Lung (tissue), 12 donors: Measurements from ENCODE around the gene BANK1. TPM values are rescaled to one million over a fixed set of nuclear protein-coding genes. Genes with fewer than 3 reads are reported as not detected.
A peak's percentile ranks its signal among the peaks of the same experiment; 100 is the strongest.

Experiments used
- ATAC-seq: fragments of 200-7000 bp; cut with Tn5 transposase; one replicate; pipeline ENCODE4 v1.9.1; 2020; ENCODE audit warnings: moderate number of reproducible peaks; ENCODE audit not compliant: insufficient read depth, low FRiP score
- DNase-seq, 3 donors: peaks; one replicate each; pipeline ENCODE4 v3.0.0-alpha.2; 2013 to 2017
- H3K27ac ChIP-seq, 2 donors: one replicate each; pipeline ENCODE4 v1.5.1; 2013; ENCODE audit warnings: mild to moderate bottlenecking in 2 of 2, moderate library complexity in 2 of 2, control low read depth in 1 of 2, inconsistent platforms in 1 of 2, low read depth in 1 of 2, low read length in 1 of 2
- H3K27me3 ChIP-seq, 3 donors: one replicate each; pipeline ENCODE4 v1.5.1; 2013; ENCODE audit warnings: low read length in 2 of 3; ENCODE audit not compliant: control insufficient read depth in 3 of 3, insufficient read depth in 3 of 3
- H3K36me3 ChIP-seq, 4 donors: one replicate each; pipeline ENCODE4 v1.5.1; 2013; ENCODE audit warnings: low read length in 4 of 4, mild to moderate bottlenecking in 1 of 4, moderate library complexity in 1 of 4; ENCODE audit not compliant: control insufficient read depth in 4 of 4, insufficient read depth in 4 of 4
- H3K4me1 ChIP-seq, 5 donors: one replicate each; pipeline ENCODE4 v1.5.1; 2013; ENCODE audit warnings: low read length in 5 of 5, mild to moderate bottlenecking in 2 of 5, moderate library complexity in 1 of 5; ENCODE audit not compliant: control insufficient read depth in 5 of 5, insufficient read depth in 5 of 5
- H3K4me3 ChIP-seq: one replicate; pipeline ENCODE4 v1.5.1; 2013; ENCODE audit warnings: mild to moderate bottlenecking, control low read depth, moderate library complexity
- H3K9ac ChIP-seq, 2 donors: one replicate each; pipeline ENCODE4 v1.5.1; 2013; ENCODE audit warnings: low read length in 2 of 2, control low read depth in 1 of 2; ENCODE audit not compliant: insufficient read depth in 1 of 2
- H3K9me3 ChIP-seq, 4 donors: one replicate each; pipeline ENCODE4 v1.5.1; 2013; ENCODE audit warnings: low read length in 3 of 4, mild to moderate bottlenecking in 1 of 4, moderate library complexity in 1 of 4; ENCODE audit not compliant: control insufficient read depth in 4 of 4, insufficient read depth in 3 of 4
- CTCF ChIP-seq: IDR thresholded peaks from 2 replicates; pipeline ENCODE4 v1.5.1; 2012; ENCODE audit warnings: mild to moderate bottlenecking; ENCODE audit errors: control extremely low read depth, extremely low read depth
- WGBS, 2 donors: extraction: QIAGEN DNeasy Blood & Tissue Kit; methylation state at CpG; one replicate each; pipeline ENCODE4 v1.1.7; 2013; 5-methylcytosine and 5-hydroxymethylcytosine counted together
- polyA plus RNA-seq, 2 donors: library from polyadenylated mRNA; stranded (reverse); fragments of 200-250 nt; gene quantifications; one replicate each; pipeline ENCODE4 v1.2.1, GENCODE V29; 2013
- total RNA-seq, 2 donors: library from RNA; depleted of rRNA in 1 of 2; stranded (reverse); fragments of >200 nt in 1 of 2; gene quantifications; one replicate each; pipeline ENCODE4 v1.2.1, GENCODE V29; 2014 to 2021
- donor health status: control.
- donor health status: control.
- donor health status: Bipolar disorder and iron deficiency.
- donor health status: healthy.
- donor health status: DM: yes; HTN: yes; CAD: no.

Gene BANK1
- total and polyA plus RNA-seq, 4 donors, result 7.0 to 20.5 (median 8.9) TPM

- ATAC-seq, result no peak
- Histone ChIP-seq H3K36me3 (no peaks in the 10 kb centered on the region), H3K9me3 (no peaks in the 10 kb centered on the region), H3K9ac (no peak overlapping the region), H3K4me1 (no peaks in the 10 kb centered on the region), H3K27me3 (no peaks in the 10 kb centered on the region), H3K27ac (no peak overlapping the region), H3K4me3 (no peak overlapping the region)
- TF ChIP-seq CTCF, result no peak
- DNase-seq, result no peak
Observed at GRCh38 chr4:101831816-101832215, 41.3 kb downstream of the BANK1 start.

- no peak for ATAC-seq
- WGBS, 2 donors, result 34 to 56% methylated on average over 1 of the region's 1 CpG
Observed at GRCh38 chr4:101833480-101833879, 43.0 kb downstream of the BANK1 start.

DNA sequence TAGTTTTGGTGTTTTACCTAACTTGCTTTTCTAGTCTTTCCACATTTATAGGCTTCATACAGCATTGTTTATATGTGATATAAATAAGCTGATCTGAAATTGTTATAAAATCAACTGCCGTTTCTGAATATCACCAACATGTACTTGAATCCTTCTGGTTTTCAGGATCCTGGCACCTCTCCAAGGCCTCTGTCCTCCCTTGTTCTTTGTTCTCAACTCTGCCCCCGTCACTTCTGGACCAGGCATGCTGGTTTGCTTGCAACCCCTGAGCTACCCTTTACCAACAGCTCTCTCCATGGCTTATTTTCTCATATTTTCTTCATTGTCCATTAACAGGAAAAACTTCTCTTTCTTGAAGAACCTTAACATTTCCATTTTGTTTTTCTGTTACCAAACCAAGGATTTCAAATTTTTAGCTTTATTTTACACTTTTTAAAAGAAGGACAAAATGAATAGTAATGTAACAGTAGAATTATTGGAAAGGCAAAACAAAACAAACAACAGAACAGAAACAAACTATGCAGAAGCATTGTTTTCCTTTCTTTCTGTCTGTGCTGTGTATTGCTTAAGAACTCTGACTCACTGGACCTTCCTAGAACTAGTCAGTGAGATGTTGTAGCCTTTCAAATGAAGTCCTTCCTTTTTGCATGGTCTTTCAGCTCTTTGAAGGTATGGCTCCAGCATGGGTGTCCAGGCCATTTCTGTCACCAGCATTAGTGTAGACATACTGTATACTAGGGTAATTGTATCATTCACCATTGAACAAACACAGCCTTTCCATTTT, 44.8 kb downstream of the BANK1 start:
- no peak overlapping the region for H3K4me3 ChIP-seq
- DNase-seq (peak; percentile 49 to 55 (median 51)), ATAC-seq (no peak)
- no peaks in the 10 kb centered on the region for H3K9me3 ChIP-seq
- H3K4me1 ChIP-seq, result no peaks in the 10 kb centered on the region
- H3K36me3 ChIP-seq, result no peaks in the 10 kb centered on the region
- H3K9ac ChIP-seq, result no peak overlapping the region
- 27 to 51% methylated on average over 2 of the region's 2 CpGs for WGBS, 2 donors
- no peak for TF ChIP-seq CTCF
- H3K27ac ChIP-seq, result peak overlapping the region in 1 of 2 donors; percentile 36
- H3K27me3 ChIP-seq, result no peaks in the 10 kb centered on the region

More at GRCh38 chr4:101833480-101833879, 43.0 kb downstream of the BANK1 start:
- Histone ChIP-seq H3K9me3 (no peaks in the 10 kb centered on the region), H3K4me1 (no peaks in the 10 kb centered on the region), H3K27ac (no peak overlapping the region), H3K9ac (no peak overlapping the region), H3K27me3 (no peaks in the 10 kb centered on the region), H3K4me3 (no peak overlapping the region), H3K36me3 (no peaks in the 10 kb centered on the region)
- DNase-seq, result peak in 1 of 3 donors; percentile 2
- TF ChIP-seq CTCF, result no peak

DNA sequence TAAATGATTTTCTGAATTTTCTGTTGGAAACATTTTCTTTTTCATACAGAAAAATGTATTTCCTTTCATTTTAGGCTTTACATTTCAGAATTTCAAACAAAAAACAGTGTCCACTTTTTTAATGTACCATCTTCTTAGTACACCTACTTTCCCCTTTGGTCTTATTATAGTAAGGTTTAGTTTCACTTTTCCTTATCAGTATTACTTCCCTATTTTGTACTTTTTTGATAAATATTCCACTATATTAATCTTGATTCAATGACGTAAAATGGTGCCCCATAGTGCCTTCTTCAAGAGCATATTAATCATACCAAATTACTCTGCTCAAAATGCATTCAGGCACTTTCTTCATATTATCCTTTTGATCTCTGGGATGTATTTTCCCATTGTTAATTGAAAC, 52.5 kb downstream of the BANK1 start:
- Histone ChIP-seq H3K9ac (no peak overlapping the region), H3K4me1 (no peaks in the 10 kb centered on the region), H3K36me3 (no peaks in the 10 kb centered on the region), H3K9me3 (peaks cover 0 to 4% (median 0%) of the 10 kb centered on the region in 4 donors), H3K27ac (no peak overlapping the region), H3K27me3 (no peaks in the 10 kb centered on the region), H3K4me3 (no peak overlapping the region)
- TF ChIP-seq CTCF, result no peak
- DNase-seq, result no peak
- ATAC-seq, result no peak
- 50 to 54% methylated on average over 1 of the region's 1 CpG for WGBS, 2 donors
